ENCODE measurements around the gene KAZALD1.

DNA sequence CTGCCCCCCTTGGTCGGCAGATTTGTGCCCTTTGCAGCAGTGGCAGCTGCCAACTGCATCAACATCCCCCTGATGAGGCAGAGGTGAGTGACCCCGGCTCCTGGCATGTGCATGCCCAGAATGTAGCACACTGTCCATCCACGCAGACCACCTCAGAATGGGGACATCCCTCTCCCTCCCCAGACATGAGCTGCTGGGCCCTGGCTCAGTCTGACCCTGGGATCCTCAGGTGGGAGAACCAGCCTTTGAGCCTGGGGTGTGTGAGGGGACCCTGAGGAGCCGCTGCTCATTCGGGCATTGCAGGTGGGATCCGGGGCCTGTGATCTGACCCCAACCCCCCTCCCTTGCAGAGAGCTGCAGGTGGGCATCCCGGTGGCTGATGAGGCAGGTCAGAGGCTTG, 25.1 kb upstream of the KAZALD1 start:
- TF ChIP-seq POLR2A (IDR thresholded peaks at IDR 0.05), result no peak
- no peak for TF ChIP-seq EP300 (IDR thresholded peaks at IDR 0.05)
